A549 (cell line): ENCODE data around the gene SH3RF3. TPM values are rescaled to one million over a fixed set of nuclear protein-coding genes. Genes with fewer than 3 reads are reported as not detected.

Experiments used
- ATAC-seq, 2 experiments: fragments of 200-7000 bp in 1 of 2; fragments of >200 bp in 1 of 2; cut with Nextera tagmentation in 1 of 2; cut with Tn5 transposase in 1 of 2; 3 replicates each; pipeline versions ENCODE4 v1.8.0 to v1.9.1; 2018 to 2020; ENCODE audit warnings: mild to moderate bottlenecking in 1 of 2, moderate library complexity in 1 of 2
- CTCF ChIA-PET: fragments of 300-600 bp; sonication (Branson Sonifier 250); formaldehyde crosslinking; extraction: SDS; loops from one replicate; lab custom pipeline; 2021; ENCODE audit warnings: antibody characterized with exemption, inconsistent platforms; lab: Yijun Ruan, JAX
- POLR2A ChIA-PET: fragments of 350-600 bp; formaldehyde crosslinking; extraction: SDS; loops from one replicate; lab custom pipeline; 2021; ENCODE audit warnings: antibody characterized with exemption, inconsistent platforms; lab: Yijun Ruan, JAX
- DNase-seq, 2 experiments: peaks; one replicate each; pipeline versions ENCODE4 v3.0.0 to v3.0.0-alpha.2; 2011 to 2016; ENCODE audit warnings: low read depth in 1 of 2, low spot score in 1 of 2
- FAIRE-seq: peaks from 2 replicates; lab custom pipeline; 2011; peaks lifted over from hg19 to GRCh38; lab: Jason Lieb, UNC
- H3K27ac ChIP-seq, 2 experiments: fragments of >200 bp; sonication (Bioruptor Twin); formaldehyde crosslinking; 3 replicates each; pipeline ENCODE4 v1.5.1; 2016 to 2017
- H3K4me1 ChIP-seq: fragments of >200 bp; sonication (Bioruptor Twin); formaldehyde crosslinking; 3 replicates; pipeline ENCODE4 v1.6.1; 2016
- H3K4me2 ChIP-seq: fragments of >200 bp; sonication (Bioruptor Twin); formaldehyde crosslinking; 3 replicates; pipeline ENCODE4 v1.6.1; 2016
- H3K4me3 ChIP-seq: fragments of >200 bp; sonication (Bioruptor Twin); formaldehyde crosslinking; 3 replicates; pipeline ENCODE4 v1.5.1; 2016
- H3K9me3 ChIP-seq: fragments of >200 bp; sonication (Bioruptor Twin); formaldehyde crosslinking; 3 replicates; pipeline ENCODE4 v1.6.1; 2016
- BCL3 ChIP-seq: fragments of >200 bp; sonication (Bioruptor Twin); formaldehyde crosslinking; IDR thresholded peaks from 3 replicates; pipeline ENCODE4 v1.6.1; 2016
- CBX8 ChIP-seq: fragments of 200-600 bp; sonication (generic); IDR thresholded peaks from 2 replicates; pipeline ENCODE4 v1.6.1; 2016
- CEBPB ChIP-seq, 2 experiments: fragments of >200 bp in 1 of 2; sonication (Bioruptor Twin) in 1 of 2; formaldehyde crosslinking in 1 of 2; IDR thresholded peaks; 2 replicates each; pipeline ENCODE4 v1.6.1; 2012 to 2016
- CTCF ChIP-seq: fragments of >200 bp; sonication (Bioruptor Twin); formaldehyde crosslinking; IDR thresholded peaks from 3 replicates; pipeline ENCODE4 v1.5.1; 2016
- EHMT2 ChIP-seq: fragments of 200-600 bp; sonication (generic); IDR thresholded peaks from 2 replicates; pipeline ENCODE4 v1.6.1; 2016; ENCODE audit warnings: antibody characterized with exemption, low read depth, mild to moderate bottlenecking, moderate library complexity
- ESRRA ChIP-seq: fragments of 150-350 bp; IDR thresholded peaks from 2 replicates; pipeline ENCODE4 v1.6.1; 2014; ENCODE audit warnings: mild to moderate bottlenecking, low read length, borderline replicate concordance
- FOSL2 ChIP-seq, 2 experiments: fragments of 450-650 bp in 1 of 2; fragments of >200 bp in 1 of 2; sonication (Bioruptor Twin) in 1 of 2; formaldehyde crosslinking; IDR thresholded peaks; 2 replicates each; pipeline versions ENCODE4 v1.5.0 to v1.6.1; 2016 to 2020; ENCODE audit warnings: mild to moderate bottlenecking in 1 of 2, moderate library complexity in 1 of 2
- FOXS1 ChIP-seq: fragments of 250-450 bp; sonication (Bioruptor Pico); IDR thresholded peaks from 2 replicates; pipeline ENCODE4 v1.5.0; 2020; ENCODE audit warnings: mild to moderate bottlenecking, moderate library complexity
- GATA3 ChIP-seq: IDR thresholded peaks from 2 replicates; pipeline ENCODE4 v1.6.1; 2012; ENCODE audit warnings: borderline replicate concordance
- HES2 ChIP-seq: fragments of >200 bp; sonication (Bioruptor Twin); formaldehyde crosslinking; IDR thresholded peaks from 2 replicates; pipeline ENCODE4 v1.6.1; 2016
- HEYL ChIP-seq: fragments of 250-450 bp; sonication (Bioruptor Pico); IDR thresholded peaks from 2 replicates; pipeline ENCODE4 v1.8.0; 2021; ENCODE audit warnings: mild to moderate bottlenecking, moderate library complexity
- HOXA7 ChIP-seq: fragments of 250-450 bp; sonication (Bioruptor Pico); IDR thresholded peaks from 2 replicates; pipeline ENCODE4 v1.5.0; 2020; ENCODE audit warnings: mild to moderate bottlenecking, moderate library complexity
- HOXB5 ChIP-seq: fragments of 250-450 bp; sonication (Bioruptor Pico); IDR thresholded peaks from 2 replicates; pipeline ENCODE4 v1.5.0; 2020; ENCODE audit warnings: mild to moderate bottlenecking, moderate library complexity
- KDM5A ChIP-seq: fragments of 200-600 bp; sonication (generic); IDR thresholded peaks from 2 replicates; pipeline ENCODE4 v1.6.1; 2016; ENCODE audit warnings: antibody characterized with exemption, mild to moderate bottlenecking
- NR3C1 ChIP-seq: fragments of >200 bp; sonication (Bioruptor Twin); formaldehyde crosslinking; IDR thresholded peaks from 3 replicates; pipeline ENCODE4 v1.6.1; 2017
- RARB ChIP-seq: fragments of 250-450 bp; sonication (Bioruptor Pico); IDR thresholded peaks from 2 replicates; pipeline ENCODE4 v1.8.0; 2021; ENCODE audit warnings: mild to moderate bottlenecking, moderate library complexity
- TFCP2L1 ChIP-seq: fragments of 250-450 bp; sonication (Bioruptor Pico); IDR thresholded peaks from 2 replicates; pipeline ENCODE4 v1.5.0; 2021; ENCODE audit warnings: mild to moderate bottlenecking
- USF2 ChIP-seq: fragments of 450-650 bp; IDR thresholded peaks from 2 replicates; pipeline ENCODE4 v1.6.1; 2014; ENCODE audit warnings: antibody characterized with exemption
- ZNF302 ChIP-seq: fragments of 250-450 bp; sonication (Bioruptor Pico); IDR thresholded peaks from 2 replicates; pipeline ENCODE4 v1.9.0; 2021; ENCODE audit warnings: inconsistent platforms, mild to moderate bottlenecking, moderate library complexity
- WGBS: methylation state at CpG from one replicate; pipeline ENCODE4 v1.1.6; 2017; ENCODE audit errors: missing lambda C conversion rate; 5-methylcytosine and 5-hydroxymethylcytosine counted together
- polyA plus RNA-seq, 4 experiments: library from polyadenylated mRNA; depleted of rRNA in 3 of 4; stranded (reverse); fragments of >200 nt; fragmentation: RNase III in 1 of 4; extraction: RNeasy Plus Mini Kit Qiagen cat#74134 plus additional on column Dnase treatment in 1 of 4; gene quantifications; 2 replicates in 3 of 4; 3 replicates in 1 of 4; pipeline ENCODE4 v1.2.3, GENCODE V29; 2011 to 2017

SH3RF3 gene
- polyA plus RNA-seq, 2 of the 4 experiments (the other 2 are of a cell fraction), result 0.04 to 0.21 TPM

GRCh38 chr2:109473616-109474318 is 344.8 kb downstream of the SH3RF3 start:
- no peak for ATAC-seq
- POLR2A ChIA-PET, result no interaction called here
- Histone ChIP-seq H3K4me2 (no peak overlapping the region), H3K9me3 (no peaks in the 10 kb centered on the region), H3K4me3 (no peak overlapping the region), H3K27ac (no peak overlapping the region), H3K4me1 (no peaks in the 10 kb centered on the region)
- FAIRE-seq, result no peak
- WGBS, result 67% methylated on average over 12 of the region's 12 CpGs
- CTCF ChIA-PET, result interaction anchor here (1.7 kb wide), 1 partner anchor 9 kb away, joined by 5 read pairs; no protein-coding TSS in a partner anchor
- TF ChIP-seq ZNF302 (CRISPR knock-in tag) (no peak), HES2 (no peak), GATA3 (no peak), ESRRA (no peak), TFCP2L1 (CRISPR knock-in tag) (no peak), CBX8 (no peak), USF2 (no peak), EHMT2 (no peak)
- DNase-seq, result no peak

DNA sequence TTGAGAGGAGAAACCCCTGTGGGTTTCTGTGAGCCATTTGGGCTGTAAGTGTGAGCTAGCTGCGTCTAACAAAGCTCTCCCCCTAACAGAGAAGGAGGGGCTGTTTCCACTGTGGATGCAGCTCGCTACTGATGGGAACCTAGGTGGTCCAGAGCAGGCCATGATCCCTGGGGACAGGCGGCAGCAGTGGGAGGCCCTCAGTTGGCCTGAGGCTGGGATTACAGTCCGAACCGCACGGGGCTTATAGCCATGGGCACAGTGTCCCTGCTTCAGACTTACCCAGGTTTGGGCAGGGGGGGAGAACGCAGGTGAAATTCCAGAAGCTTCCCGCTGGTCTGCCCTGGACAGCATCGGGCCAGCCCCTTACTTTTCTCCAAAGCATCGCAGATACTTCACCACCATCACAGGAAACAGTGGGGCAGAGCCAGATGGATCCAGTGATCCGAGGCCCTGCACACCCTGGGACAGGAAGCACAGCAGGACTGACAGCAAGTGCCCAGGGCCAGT is 345.4 kb downstream of the SH3RF3 start:
- Histone ChIP-seq H3K4me2 (no peak overlapping the region), H3K4me3 (no peak overlapping the region), H3K9me3 (no peaks in the 10 kb centered on the region), H3K27ac (no peak overlapping the region), H3K4me1 (no peaks in the 10 kb centered on the region)
- ChIA-PET POLR2A (no interaction called here), CTCF (no interaction called here)
- TF ChIP-seq HEYL (CRISPR knock-in tag) (no peak), CBX8 (no peak), TFCP2L1 (CRISPR knock-in tag) (no peak), HOXA7 (CRISPR knock-in tag) (no peak), FOSL2 (IDR thresholded peaks at IDR 0.05) (no peak), FOSL2 (CRISPR knock-in tag; IDR thresholded peaks at IDR 0.05) (no peak), KDM5A (no peak), RARB (CRISPR knock-in tag) (no peak), FOXS1 (CRISPR knock-in tag) (no peak), ESRRA (no peak), BCL3 (no peak), CEBPB (IDR thresholded peaks at IDR 0.05) (no peak), NR3C1 (no peak), CTCF (no peak), HOXB5 (no peak)
- DNase-seq, result no peak
- 61% methylated on average over 11 of the region's 11 CpGs for WGBS
- no peak for ATAC-seq
- no peak for FAIRE-seq
